Endothelial cell of umbilical vein (primary cell): ENCODE measurements around the gene AURKB.

ENCODE experiments used
- CTCF ChIP-seq, 2 donors: IDR thresholded peaks; 1 replicate in 1 of 2; 2 replicates in 1 of 2; pipeline ENCODE4 v1.5.1; 2011; ENCODE audit warnings: low read length in 2 of 2, mild to moderate bottlenecking in 2 of 2, moderate library complexity in 2 of 2, control low read depth in 1 of 2, inconsistent platforms in 1 of 2, low read depth in 1 of 2; ENCODE audit not compliant: insufficient read depth in 1 of 2; ENCODE audit errors: extremely low read depth in 1 of 2
- EZH2 ChIP-seq: IDR thresholded peaks from 2 replicates; pipeline ENCODE4 v1.6.1; 2012; ENCODE audit warnings: borderline replicate concordance, low read depth, mild to moderate bottlenecking, moderate library complexity, low read length, inconsistent platforms; ENCODE audit not compliant: severe bottlenecking
- GATA2 ChIP-seq: IDR thresholded peaks from 2 replicates; pipeline ENCODE4 v1.7.0; 2011; ENCODE audit warnings: low read depth, mild to moderate bottlenecking, moderate library complexity, mixed read lengths, low read length; ENCODE audit not compliant: insufficient read length, insufficient read depth
- JUN ChIP-seq: IDR thresholded peaks from 2 replicates; pipeline ENCODE4 v1.6.1; 2011; ENCODE audit warnings: borderline replicate concordance, low read depth; ENCODE audit not compliant: insufficient read length, insufficient read depth
- MYC ChIP-seq: IDR thresholded peaks from one replicate; pipeline ENCODE4 v1.6.1; 2011; ENCODE audit warnings: mild to moderate bottlenecking, low read depth, low read length
- POLR2A ChIP-seq: IDR thresholded peaks from 2 replicates; pipeline ENCODE4 v1.6.1; 2012; ENCODE audit warnings: low read depth, mild to moderate bottlenecking, control low read depth, low read length
- POLR2AphosphoS5 ChIP-seq: IDR thresholded peaks from 2 replicates; pipeline ENCODE4 v1.6.1; 2012; ENCODE audit warnings: low read depth, mild to moderate bottlenecking, control low read depth, low read length, moderate library complexity; ENCODE audit not compliant: insufficient read depth
- TF ChIP-seq, protein P1 (sequence below): IDR thresholded peaks from 2 replicates; pipeline ENCODE4 v1.6.1; 2011; ENCODE audit not compliant: insufficient read depth, insufficient read length

DNA sequence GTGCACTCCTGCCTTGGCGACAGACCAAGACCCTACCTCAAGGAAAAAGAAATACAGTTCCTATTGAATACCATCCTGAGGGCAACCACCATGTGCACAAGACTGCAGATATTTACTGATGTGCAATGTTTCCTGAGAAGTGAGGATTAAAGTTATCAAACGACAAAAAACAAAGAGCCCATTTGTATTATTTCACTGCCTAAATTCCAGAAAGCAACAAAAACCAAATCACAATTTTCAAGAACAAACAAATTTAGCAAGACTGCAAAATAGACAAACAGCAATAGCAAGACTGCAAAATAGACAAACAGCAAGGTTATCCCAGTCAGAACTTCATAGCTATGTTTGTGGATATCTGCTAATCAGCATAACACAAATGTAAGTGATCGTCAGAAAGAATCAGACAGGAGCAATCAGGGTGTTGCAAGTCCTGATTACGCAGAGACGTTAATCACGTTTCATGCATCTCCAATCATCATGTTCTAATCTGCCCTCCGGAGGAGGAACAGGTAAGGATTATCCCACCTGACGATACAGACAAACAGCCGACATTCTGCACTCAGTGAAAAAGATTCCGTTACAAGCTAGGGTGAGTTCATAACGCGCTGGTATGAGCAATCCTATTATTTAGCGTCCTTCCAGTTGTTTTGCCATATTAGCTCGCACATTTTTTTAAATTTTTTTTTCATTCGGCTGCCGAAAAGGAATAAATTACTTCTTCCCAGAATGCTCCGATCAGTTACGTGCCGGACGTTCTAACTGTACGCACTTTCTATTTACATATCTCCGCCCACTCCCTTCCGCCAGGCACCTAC lies 37.1 kb downstream of the AURKB start:
- no peak for TF ChIP-seq CTCF (IDR thresholded peaks at IDR 0.05; ENCODE audit: extremely low read depth in 1 of 2, insufficient read depth in 1 of 2, low read depth in 1 of 2, low read length in 2 of 2)
- peak; percentile 24 for TF ChIP-seq MYC
- peak; percentile 100 for TF ChIP-seq POLR2AphosphoS5
- TF ChIP-seq POLR2A, result peak; percentile 100
- TF ChIP-seq EZH2, result no peak
- TF ChIP-seq, protein P1, sequence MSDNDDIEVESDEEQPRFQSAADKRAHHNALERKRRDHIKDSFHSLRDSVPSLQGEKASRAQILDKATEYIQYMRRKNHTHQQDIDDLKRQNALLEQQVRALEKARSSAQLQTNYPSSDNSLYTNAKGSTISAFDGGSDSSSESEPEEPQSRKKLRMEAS, result peak; percentile 20
- TF ChIP-seq GATA2, result peak; percentile 75
- peak; percentile 37 for TF ChIP-seq JUN
